DOHH2 (cell line): ENCODE results near the gene DUSP28.

ENCODE experiments used
- EZH2phosphoT487 ChIP-seq: fragments of 200-600 bp; sonication (generic); IDR thresholded peaks from 2 replicates; pipeline ENCODE4 v1.6.1; 2017; ENCODE audit warnings: borderline replicate concordance, mild to moderate bottlenecking, antibody characterized with exemption, low read length, moderate library complexity, mixed read lengths
- TF ChIP-seq, protein P1 (sequence below): fragments of 200-600 bp; sonication (generic); IDR thresholded peaks from one replicate; pipeline ENCODE4 v1.5.1; 2014; ENCODE audit warnings: antibody characterized with exemption, mild to moderate bottlenecking, low read depth, low read length; ENCODE audit not compliant: poor library complexity, severe bottlenecking

DNA sequence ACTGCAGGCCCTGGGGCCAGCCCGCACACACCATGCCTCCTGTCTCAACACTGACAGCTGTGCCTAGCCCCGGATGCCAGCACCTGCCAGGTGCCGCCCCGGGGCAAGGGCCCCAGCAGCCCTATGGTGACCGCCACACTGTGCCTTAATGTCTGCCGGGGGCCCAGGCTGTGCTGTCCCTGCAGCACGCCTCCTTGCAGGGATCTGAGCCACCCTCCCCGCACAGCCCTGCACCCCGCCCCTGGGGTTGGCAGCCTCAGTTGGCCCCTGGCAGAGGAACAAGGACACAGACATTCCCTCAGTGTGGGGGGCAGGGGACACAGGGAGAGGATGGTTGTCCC, 17.9 kb downstream of the DUSP28 start:
- TF ChIP-seq, protein P1, sequence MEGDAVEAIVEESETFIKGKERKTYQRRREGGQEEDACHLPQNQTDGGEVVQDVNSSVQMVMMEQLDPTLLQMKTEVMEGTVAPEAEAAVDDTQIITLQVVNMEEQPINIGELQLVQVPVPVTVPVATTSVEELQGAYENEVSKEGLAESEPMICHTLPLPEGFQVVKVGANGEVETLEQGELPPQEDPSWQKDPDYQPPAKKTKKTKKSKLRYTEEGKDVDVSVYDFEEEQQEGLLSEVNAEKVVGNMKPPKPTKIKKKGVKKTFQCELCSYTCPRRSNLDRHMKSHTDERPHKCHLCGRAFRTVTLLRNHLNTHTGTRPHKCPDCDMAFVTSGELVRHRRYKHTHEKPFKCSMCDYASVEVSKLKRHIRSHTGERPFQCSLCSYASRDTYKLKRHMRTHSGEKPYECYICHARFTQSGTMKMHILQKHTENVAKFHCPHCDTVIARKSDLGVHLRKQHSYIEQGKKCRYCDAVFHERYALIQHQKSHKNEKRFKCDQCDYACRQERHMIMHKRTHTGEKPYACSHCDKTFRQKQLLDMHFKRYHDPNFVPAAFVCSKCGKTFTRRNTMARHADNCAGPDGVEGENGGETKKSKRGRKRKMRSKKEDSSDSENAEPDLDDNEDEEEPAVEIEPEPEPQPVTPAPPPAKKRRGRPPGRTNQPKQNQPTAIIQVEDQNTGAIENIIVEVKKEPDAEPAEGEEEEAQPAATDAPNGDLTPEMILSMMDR, result no peak
- no peak for TF ChIP-seq EZH2phosphoT487
